ENCODE measurements around the gene SOX13.

Gene SOX13

GRCh38 chr1:204126386-204126785 is 53.5 kb downstream of the SOX13 start:
- Histone ChIP-seq H4K12ac (ENCODE audit: low read depth, low read length) (no peak overlapping the region), H2BK120ac (ENCODE audit: insufficient read depth, low read length, poor library complexity) (no peak overlapping the region), H3K4ac (ENCODE audit: low read depth, low read length) (no peak overlapping the region), H3K79me1 (ENCODE audit: low read length) (peaks cover 2% of the 10 kb centered on the region), H4K8ac (ENCODE audit: low read depth, low read length) (no peak overlapping the region), H3K9ac (ENCODE audit: low read length) (no peak overlapping the region), H2BK5ac (ENCODE audit: low read depth, low read length, poor library complexity) (no peak overlapping the region), H3K4me2 (ENCODE audit: low read length) (no peak overlapping the region), H3K18ac (ENCODE audit: low read length) (no peak overlapping the region), H2AK5ac (ENCODE audit: low read length) (no peak overlapping the region), H3K4me3 (ENCODE audit: low read depth, low read length) (no peak overlapping the region), H3K27me3 (ENCODE audit: insufficient read depth, low read length) (no peaks in the 10 kb centered on the region), H3K79me2 (ENCODE audit: control insufficient read depth, insufficient read depth, low read length, poor library complexity) (no peaks in the 10 kb centered on the region), H3K27ac (ENCODE audit: low read depth, low read length) (no peak overlapping the region), H3K23ac (ENCODE audit: low read length) (no peak overlapping the region), H3K36me3 (ENCODE audit: control insufficient read depth in 1 of 2, insufficient read depth in 2 of 2, low read length in 2 of 2) (peaks cover 51 to 64% of the 10 kb centered on the region in 2 experiments), H3K14ac (ENCODE audit: low read length) (no peak overlapping the region), H3K4me1 (ENCODE audit: control insufficient read depth in 1 of 2, insufficient read depth in 2 of 2, low read length in 2 of 2) (peaks cover 0 to 3% of the 10 kb centered on the region in 2 experiments), H3K9me3 (ENCODE audit: insufficient read depth, low read depth, low read length) (peaks cover 2% of the 10 kb centered on the region), H2BK12ac (ENCODE audit: low read length) (no peak overlapping the region), H2AFZ (ENCODE audit: insufficient read depth, low read length, poor library complexity) (no peak overlapping the region), H4K91ac (ENCODE audit: low read depth, low read length) (no peak overlapping the region)
- no peak for DNase-seq
- no CpG with 5 or more reads among the region's 8 CpGs for WGBS (ENCODE audit: extremely low coverage, insufficient coverage, insufficient read length)

DNA sequence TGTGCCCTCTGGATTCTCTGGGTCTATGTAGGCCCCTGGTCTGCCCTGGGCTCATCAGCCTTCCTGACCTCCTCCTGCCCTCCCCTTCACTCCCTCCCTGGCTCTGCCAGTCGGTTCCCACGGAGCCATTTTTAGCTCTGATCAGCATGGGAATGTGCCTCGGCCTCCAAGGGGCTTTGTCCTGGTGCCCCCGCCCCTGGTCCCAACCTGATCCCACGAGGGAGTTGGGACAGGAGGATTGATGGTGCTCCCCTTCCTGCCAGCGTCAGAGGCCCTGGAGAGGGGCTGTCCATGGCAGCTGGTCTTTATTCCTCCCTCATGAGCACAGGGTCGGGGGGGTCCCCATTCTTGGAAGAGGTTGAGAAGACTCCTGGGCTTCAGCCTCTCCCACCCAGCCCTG is 54.0 kb downstream of the SOX13 start:
- no peaks in the 10 kb centered on the region for H3K79me2 ChIP-seq (ENCODE audit: control insufficient read depth, insufficient read depth, low read length, poor library complexity)
- no peak overlapping the region for H3K9ac ChIP-seq (ENCODE audit: low read length)
- no peak overlapping the region for H4K8ac ChIP-seq (ENCODE audit: low read depth, low read length)
- no peak overlapping the region for H2AFZ ChIP-seq (ENCODE audit: insufficient read depth, low read length, poor library complexity)
- no peak overlapping the region for H3K27ac ChIP-seq (ENCODE audit: low read depth, low read length)
- H2BK12ac ChIP-seq (ENCODE audit: low read length): no peak overlapping the region
- no peak overlapping the region for H3K23ac ChIP-seq (ENCODE audit: low read length)
- H3K4ac ChIP-seq (ENCODE audit: low read depth, low read length): no peak overlapping the region
- H3K9me3 ChIP-seq (ENCODE audit: insufficient read depth, low read depth, low read length): peaks cover 2% of the 10 kb centered on the region
- H3K4me2 ChIP-seq (ENCODE audit: low read length): no peak overlapping the region
- H3K27me3 ChIP-seq (ENCODE audit: insufficient read depth, low read length): no peaks in the 10 kb centered on the region
- no peak overlapping the region for H2BK120ac ChIP-seq (ENCODE audit: insufficient read depth, low read length, poor library complexity)
- H2AK5ac ChIP-seq (ENCODE audit: low read length): no peak overlapping the region
- no peak for DNase-seq
- no peak overlapping the region for H2BK5ac ChIP-seq (ENCODE audit: low read depth, low read length, poor library complexity)
- peaks cover 47 to 58% of the 10 kb centered on the region in 2 experiments for H3K36me3 ChIP-seq (ENCODE audit: control insufficient read depth in 1 of 2, insufficient read depth in 2 of 2, low read length in 2 of 2)
- peaks cover 0 to 7% of the 10 kb centered on the region in 2 experiments for H3K4me1 ChIP-seq (ENCODE audit: control insufficient read depth in 1 of 2, insufficient read depth in 2 of 2, low read length in 2 of 2)
- H4K91ac ChIP-seq (ENCODE audit: low read depth, low read length): no peak overlapping the region
- no peak overlapping the region for H4K12ac ChIP-seq (ENCODE audit: low read depth, low read length)
- H3K4me3 ChIP-seq (ENCODE audit: low read depth, low read length): no peak overlapping the region
- H3K14ac ChIP-seq (ENCODE audit: low read length): no peak overlapping the region
- no peak overlapping the region for H3K18ac ChIP-seq (ENCODE audit: low read length)
- peaks cover 2% of the 10 kb centered on the region for H3K79me1 ChIP-seq (ENCODE audit: low read length)
- no CpG with 5 or more reads among the region's 7 CpGs for WGBS (ENCODE audit: extremely low coverage, insufficient coverage, insufficient read length)

DNA sequence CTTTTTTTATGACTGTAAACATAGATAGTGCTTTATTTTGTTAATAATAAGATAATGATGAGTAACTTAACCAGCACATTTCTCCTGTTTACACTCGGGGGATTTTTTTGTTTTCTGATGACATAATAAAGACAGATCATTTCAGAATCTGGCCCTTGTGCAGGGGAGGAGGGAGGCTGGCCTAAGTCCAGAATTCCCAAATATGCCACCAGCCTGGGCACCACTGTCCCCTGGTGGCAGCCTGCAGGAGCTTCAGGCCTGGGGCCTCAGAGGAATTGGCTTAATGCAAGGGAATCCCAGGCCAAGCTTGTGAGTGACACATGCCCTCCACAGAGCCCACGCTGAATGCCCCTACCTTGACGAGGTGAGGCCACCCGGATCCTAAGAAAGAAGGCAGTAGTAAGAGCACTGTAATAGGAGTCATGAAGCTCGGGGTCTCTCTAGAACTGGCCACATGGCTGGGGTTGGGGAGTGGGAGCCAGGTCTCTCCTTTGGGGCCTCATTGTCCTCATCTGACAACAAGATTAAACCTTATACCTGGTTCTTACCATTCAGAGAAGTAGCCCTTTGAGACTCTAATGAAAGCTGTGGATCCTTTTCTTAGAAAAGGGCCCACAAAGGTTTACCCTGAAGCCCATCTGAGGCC is 54.8 kb downstream of the SOX13 start:
- no peak overlapping the region for H3K14ac ChIP-seq (ENCODE audit: low read length)
- no peak overlapping the region for H4K91ac ChIP-seq (ENCODE audit: low read depth, low read length)
- peaks cover 2% of the 10 kb centered on the region for H3K79me1 ChIP-seq (ENCODE audit: low read length)
- H3K36me3 ChIP-seq (ENCODE audit: control insufficient read depth in 1 of 2, insufficient read depth in 2 of 2, low read length in 2 of 2): peaks cover 41 to 51% of the 10 kb centered on the region in 2 experiments
- H2BK5ac ChIP-seq (ENCODE audit: low read depth, low read length, poor library complexity): no peak overlapping the region
- peaks cover 2% of the 10 kb centered on the region for H3K9me3 ChIP-seq (ENCODE audit: insufficient read depth, low read depth, low read length)
- no peak overlapping the region for H3K4ac ChIP-seq (ENCODE audit: low read depth, low read length)
- no peak overlapping the region for H3K23ac ChIP-seq (ENCODE audit: low read length)
- no peak overlapping the region for H3K18ac ChIP-seq (ENCODE audit: low read length)
- no peak overlapping the region for H2BK12ac ChIP-seq (ENCODE audit: low read length)
- H3K4me3 ChIP-seq (ENCODE audit: low read depth, low read length): no peak overlapping the region
- H3K4me1 ChIP-seq (ENCODE audit: control insufficient read depth in 1 of 2, insufficient read depth in 2 of 2, low read length in 2 of 2): peaks cover 0 to 8% of the 10 kb centered on the region in 2 experiments
- WGBS (ENCODE audit: extremely low coverage, insufficient coverage, insufficient read length): no CpG with 5 or more reads among the region's 5 CpGs
- H3K4me2 ChIP-seq (ENCODE audit: low read length): no peak overlapping the region
- no peaks in the 10 kb centered on the region for H3K79me2 ChIP-seq (ENCODE audit: control insufficient read depth, insufficient read depth, low read length, poor library complexity)
- no peak overlapping the region for H3K27ac ChIP-seq (ENCODE audit: low read depth, low read length)
- no peak overlapping the region for H4K8ac ChIP-seq (ENCODE audit: low read depth, low read length)
- H3K9ac ChIP-seq (ENCODE audit: low read length): no peak overlapping the region
- no peaks in the 10 kb centered on the region for H3K27me3 ChIP-seq (ENCODE audit: insufficient read depth, low read length)
- DNase-seq: peak; percentile 77 to 81
- H2AK5ac ChIP-seq (ENCODE audit: low read length): no peak overlapping the region
- no peak overlapping the region for H2BK120ac ChIP-seq (ENCODE audit: insufficient read depth, low read length, poor library complexity)
- H2AFZ ChIP-seq (ENCODE audit: insufficient read depth, low read length, poor library complexity): no peak overlapping the region
- no peak overlapping the region for H4K12ac ChIP-seq (ENCODE audit: low read depth, low read length)

DNA sequence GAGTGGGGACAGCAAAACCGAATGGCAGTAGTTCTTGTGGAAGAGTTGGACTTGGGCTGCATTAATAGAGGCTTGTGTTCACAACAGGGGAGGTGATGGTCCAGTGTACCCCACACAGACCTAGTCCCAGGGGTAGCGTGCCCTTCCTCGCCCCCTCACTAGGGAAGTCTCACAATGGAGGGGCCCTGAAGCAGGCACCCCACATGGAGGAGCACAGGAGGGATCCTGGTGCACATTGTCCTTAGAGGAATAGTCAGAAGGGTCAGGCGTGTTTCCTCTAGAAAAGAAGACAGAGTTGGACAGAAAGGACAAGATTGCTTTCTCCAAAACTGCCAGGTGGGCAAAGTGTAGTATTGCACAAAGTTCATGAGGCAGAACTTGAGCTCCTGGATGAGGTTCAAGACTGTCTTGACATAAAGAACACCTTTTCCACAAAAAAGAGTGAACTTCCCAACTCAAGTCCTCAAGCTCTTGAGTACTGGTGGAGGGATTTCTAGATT is 55.6 kb downstream of the SOX13 start:
- WGBS (ENCODE audit: extremely low coverage, insufficient coverage, insufficient read length): no CpG with 5 or more reads among the region's 4 CpGs
- H3K4me1 ChIP-seq (ENCODE audit: control insufficient read depth in 1 of 2, insufficient read depth in 2 of 2, low read length in 2 of 2): peaks cover 0 to 8% of the 10 kb centered on the region in 2 experiments
- H3K18ac ChIP-seq (ENCODE audit: low read length): no peak overlapping the region
- no peak overlapping the region for H2BK5ac ChIP-seq (ENCODE audit: low read depth, low read length, poor library complexity)
- no peak overlapping the region for H2AFZ ChIP-seq (ENCODE audit: insufficient read depth, low read length, poor library complexity)
- H4K8ac ChIP-seq (ENCODE audit: low read depth, low read length): peak overlapping the region; percentile 30
- no peak overlapping the region for H3K4me2 ChIP-seq (ENCODE audit: low read length)
- H3K79me2 ChIP-seq (ENCODE audit: control insufficient read depth, insufficient read depth, low read length, poor library complexity): no peaks in the 10 kb centered on the region
- H2AK5ac ChIP-seq (ENCODE audit: low read length): no peak overlapping the region
- H3K9ac ChIP-seq (ENCODE audit: low read length): peak overlapping the region; percentile 15
- no peaks in the 10 kb centered on the region for H3K27me3 ChIP-seq (ENCODE audit: insufficient read depth, low read length)
- H4K12ac ChIP-seq (ENCODE audit: low read depth, low read length): no peak overlapping the region
- DNase-seq: no peak
- H3K36me3 ChIP-seq (ENCODE audit: control insufficient read depth in 1 of 2, insufficient read depth in 2 of 2, low read length in 2 of 2): peaks cover 33 to 43% of the 10 kb centered on the region in 2 experiments
- H3K23ac ChIP-seq (ENCODE audit: low read length): no peak overlapping the region
- no peak overlapping the region for H4K91ac ChIP-seq (ENCODE audit: low read depth, low read length)
- H2BK12ac ChIP-seq (ENCODE audit: low read length): no peak overlapping the region
- no peak overlapping the region for H3K4me3 ChIP-seq (ENCODE audit: low read depth, low read length)
- H2BK120ac ChIP-seq (ENCODE audit: insufficient read depth, low read length, poor library complexity): no peak overlapping the region
- H3K27ac ChIP-seq (ENCODE audit: low read depth, low read length): no peak overlapping the region
- peaks cover 2% of the 10 kb centered on the region for H3K79me1 ChIP-seq (ENCODE audit: low read length)
- no peak overlapping the region for H3K14ac ChIP-seq (ENCODE audit: low read length)
- no peak overlapping the region for H3K4ac ChIP-seq (ENCODE audit: low read depth, low read length)
- no peaks in the 10 kb centered on the region for H3K9me3 ChIP-seq (ENCODE audit: insufficient read depth, low read depth, low read length)
